ENCODE measurements around the gene FERMT2.

Gene FERMT2

DNA sequence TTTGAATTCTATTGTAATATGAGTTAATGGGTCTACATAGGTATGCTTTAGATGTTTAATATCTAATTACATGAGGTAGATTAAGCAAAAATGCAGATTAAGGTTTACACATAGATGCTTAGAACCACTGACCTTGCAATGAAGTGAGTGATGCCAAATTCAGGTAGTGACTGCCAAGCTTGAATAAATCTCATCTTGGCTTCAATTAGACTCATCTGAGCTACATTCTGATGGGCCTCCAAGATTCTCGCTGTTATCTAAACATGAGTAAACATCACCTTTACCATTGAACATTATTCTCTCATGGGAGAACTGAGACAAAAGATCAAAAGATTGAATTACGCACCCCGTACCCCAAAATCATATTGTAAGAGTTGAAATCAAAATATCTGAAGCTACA, 90.6 kb downstream of the FERMT2 start:
- no peak for DNase-seq

- no peak for DNase-seq
Measured at GRCh38 chr14:52856139-52856538, 94.7 kb downstream of the FERMT2 start.

GRCh38 chr14:52853522-52853854, 97.4 kb downstream of the FERMT2 start:
- no peak for DNase-seq

DNA sequence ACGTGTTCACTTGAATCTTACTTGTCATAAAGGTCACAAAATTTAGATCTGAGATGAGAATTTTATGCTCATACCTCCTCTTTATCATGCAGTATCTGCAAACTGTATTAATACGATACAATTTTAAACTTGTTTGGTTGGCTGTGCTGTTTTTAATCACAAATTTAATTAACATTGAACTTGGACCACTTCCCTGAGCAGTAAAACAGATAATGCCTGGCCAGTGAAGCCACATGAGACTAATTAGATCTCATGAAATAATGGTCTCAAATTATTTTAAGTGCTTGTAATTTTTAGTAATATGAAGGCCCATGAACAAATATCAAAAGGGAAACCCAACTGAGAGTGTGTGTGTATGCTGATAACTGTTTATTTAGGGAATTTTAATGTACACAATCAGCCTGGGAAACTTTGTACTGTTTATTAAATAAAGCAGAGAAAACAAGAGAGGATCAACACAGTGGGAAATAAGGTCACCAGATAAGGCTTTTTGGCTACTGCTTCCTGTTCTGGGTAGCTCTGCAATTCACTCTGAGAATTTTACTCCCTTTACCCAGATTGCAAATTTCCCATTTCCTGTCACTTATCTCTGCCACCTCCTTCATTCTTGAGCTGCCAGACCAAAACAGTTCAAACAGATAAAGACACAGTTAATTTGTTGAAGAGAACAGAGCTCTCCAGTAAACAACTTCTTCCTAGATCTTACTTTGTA, 97.9 kb downstream of the FERMT2 start:
- no peak for DNase-seq

DNA sequence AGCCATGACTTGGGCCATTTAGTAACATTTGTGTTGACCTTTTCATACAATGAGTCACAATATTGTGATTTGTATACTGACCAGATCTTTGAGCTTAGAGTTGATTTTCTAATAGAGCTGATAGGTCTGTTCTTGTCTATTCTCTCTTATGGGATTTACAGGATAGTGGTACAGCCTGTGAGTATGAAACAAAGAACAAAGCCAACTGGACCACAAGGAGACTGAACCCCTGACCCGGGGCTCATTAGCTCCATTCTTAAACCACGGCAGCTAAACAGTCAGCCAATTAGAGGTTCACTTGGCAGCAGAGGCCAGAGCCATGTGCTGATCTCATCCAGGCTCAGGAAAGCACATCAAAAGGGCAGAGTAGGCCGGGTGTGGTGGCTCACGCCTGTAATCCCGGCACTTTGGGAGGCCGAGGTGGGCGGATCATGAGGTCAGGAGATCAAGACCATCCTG, 100.4 kb downstream of the FERMT2 start:
- no peak for DNase-seq

DNA sequence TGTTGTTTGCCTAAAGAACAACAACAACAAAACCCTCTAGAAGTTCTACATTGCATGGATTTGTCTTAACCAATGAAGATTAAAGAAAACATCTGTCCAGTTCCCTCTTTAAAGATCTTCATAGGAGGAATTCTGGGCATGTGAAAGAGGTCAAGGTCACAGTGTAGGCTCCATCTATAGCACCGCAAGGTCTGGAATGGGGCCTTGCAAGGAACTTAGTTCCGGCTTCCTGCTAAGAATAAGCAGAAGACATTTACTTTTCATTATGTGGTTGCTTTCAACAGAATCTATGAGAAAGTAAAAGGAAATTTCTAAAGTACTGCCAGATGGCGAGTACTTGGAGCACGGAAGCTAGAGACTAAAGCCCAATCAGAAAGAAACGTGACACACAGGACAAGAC, 102.2 kb downstream of the FERMT2 start:
- no peak for DNase-seq

DNA sequence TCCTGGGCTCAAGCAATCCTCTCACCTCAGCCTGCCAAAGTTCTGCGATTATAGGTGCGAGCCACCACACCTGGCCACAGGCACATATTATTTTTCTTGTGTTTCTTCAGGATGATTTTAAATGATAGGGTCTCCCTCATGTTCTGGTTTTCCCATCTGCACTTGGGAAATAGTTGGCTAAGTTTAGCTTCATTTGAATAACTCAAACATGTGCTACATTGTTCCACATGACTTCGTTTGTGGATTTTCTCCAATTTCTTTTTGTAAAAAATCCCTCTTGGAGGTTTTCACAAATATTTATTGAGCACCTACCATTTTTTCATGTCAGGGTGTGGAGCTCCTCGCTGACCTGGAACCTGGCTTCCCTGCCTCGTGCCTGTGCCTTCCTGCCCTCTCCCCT, 104.3 kb downstream of the FERMT2 start:
- DNase-seq: no peak

GRCh38 chr14:52845081-52845480, 105.8 kb downstream of the FERMT2 start:
- DNase-seq: no peak

- DNase-seq: no peak
Measured at GRCh38 chr14:52844262-52845060, 106.4 kb downstream of the FERMT2 start.

- peak; percentile 13 for DNase-seq
Measured at GRCh38 chr14:52840877-52841276, 110.0 kb downstream of the FERMT2 start.

- no peak for DNase-seq
Measured at GRCh38 chr14:52837451-52837850, 113.4 kb downstream of the FERMT2 start.

GRCh38 chr14:52836063-52836462, 114.8 kb downstream of the FERMT2 start:
- no peak for DNase-seq

DNA sequence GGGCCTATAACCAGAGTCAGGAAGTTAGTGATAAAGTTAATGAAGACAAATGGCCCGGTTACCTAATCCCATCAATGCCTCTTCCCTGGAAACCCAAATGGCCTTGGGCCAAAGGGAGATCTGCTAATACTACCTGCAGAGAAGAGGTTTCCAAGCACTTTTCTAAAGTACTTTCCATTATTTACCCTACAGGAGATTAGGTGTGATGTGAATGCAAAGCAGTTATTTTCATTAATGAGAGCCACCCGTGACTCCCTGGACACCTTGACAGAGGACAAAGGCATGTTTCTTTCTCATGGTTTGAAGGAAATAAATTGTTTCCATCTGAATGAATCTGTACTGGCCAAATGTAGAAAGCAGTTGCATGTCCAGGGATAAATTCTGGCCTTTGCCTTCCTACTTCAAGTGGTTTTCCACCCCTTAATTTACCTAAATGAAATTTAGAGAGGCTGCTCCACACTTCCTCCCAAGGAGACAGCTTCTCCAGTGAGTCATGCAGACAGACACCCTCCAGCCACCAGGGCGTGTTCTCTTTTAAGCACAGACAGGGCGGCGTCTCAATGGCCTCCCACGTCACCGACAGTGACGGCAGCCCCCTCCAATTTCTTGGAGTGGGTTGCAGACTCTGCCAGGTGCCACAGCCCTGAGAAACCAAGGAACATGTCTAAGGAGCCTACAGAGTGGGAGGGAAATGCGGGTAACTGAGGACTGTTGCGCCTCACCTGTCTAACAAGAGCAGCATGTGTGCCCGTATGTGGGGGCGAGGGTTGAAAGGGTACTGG, 115.5 kb downstream of the FERMT2 start:
- peak; percentile 6 for DNase-seq

DNA sequence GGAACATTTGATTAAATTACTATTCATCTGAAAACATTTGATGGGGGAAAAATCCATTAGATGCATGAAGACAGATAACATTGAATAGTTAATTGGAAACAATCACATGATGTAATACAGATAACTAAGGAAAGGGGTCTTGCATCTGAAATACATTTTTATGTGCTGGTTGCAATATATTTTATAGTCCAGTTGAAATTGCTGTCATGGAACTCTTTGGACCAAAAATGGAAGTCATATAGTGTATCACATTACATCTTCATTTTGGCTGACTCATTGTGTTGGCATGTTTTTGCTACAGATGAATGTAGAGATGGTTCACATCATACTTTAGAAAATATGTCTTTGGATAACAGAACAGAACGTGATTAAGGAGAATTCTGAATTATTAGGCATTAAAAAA, 116.4 kb downstream of the FERMT2 start:
- peak; percentile 41 for DNase-seq

DNA sequence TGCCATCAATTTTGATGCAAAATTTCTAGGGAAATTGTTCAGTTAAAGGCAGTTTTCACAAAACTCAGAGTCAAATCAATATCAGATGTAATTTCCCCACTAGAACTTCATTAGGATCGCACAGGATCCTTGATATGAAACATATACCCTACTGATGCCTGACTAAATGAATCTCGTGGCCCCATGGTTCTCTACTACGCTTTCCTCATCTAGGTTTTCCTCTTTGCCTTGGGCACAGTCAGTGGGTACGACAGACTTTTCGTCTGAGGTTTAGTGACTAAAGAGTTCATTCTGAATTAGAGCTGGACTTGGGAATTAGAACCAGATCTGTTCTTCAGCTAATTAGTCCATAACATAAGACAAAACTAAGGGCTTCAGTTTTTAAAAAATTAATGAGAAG, 117.0 kb downstream of the FERMT2 start:
- DNase-seq: no peak

- DNase-seq: no peak
Measured at GRCh38 chr14:52829527-52830185, 121.2 kb downstream of the FERMT2 start.

DNA sequence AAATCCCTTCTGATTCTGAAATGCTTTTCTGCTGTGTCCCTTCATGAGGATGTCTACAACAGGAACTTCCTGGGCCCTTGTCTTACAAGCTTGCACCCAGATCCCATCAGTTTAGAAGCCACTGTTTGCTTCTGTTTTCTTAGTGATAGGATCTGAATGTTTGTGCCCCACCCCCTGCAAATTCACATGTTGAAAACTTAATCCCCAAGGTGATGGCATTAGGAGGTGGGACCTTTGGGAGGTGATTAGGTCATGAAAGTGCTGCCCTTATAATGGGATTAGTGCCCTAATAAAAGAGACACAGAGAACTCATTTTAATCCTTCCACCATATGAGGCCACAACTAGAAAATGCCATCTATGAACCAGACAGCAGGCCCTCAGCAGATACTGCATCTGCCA, 123.4 kb downstream of the FERMT2 start:
- no peak for DNase-seq

DNA sequence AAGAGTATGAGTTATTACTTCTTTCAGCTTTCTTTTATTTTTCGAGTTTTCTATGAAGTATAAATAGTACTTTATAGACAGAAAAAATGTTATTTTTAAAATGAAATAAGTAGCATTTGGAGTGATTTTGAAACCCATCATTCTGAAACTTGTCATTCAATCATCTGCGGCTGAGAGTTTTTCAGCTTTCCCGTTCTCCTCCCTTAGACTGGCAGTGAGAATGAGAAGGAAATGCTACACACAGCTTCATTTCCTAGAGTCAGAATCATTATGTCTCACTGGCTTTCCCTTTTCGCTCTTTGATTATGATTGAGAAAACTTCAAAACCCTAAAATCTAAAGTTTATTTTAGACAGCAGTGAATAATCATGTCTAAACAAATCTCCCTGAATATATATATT, 125.8 kb downstream of the FERMT2 start:
- DNase-seq: no peak

DNA sequence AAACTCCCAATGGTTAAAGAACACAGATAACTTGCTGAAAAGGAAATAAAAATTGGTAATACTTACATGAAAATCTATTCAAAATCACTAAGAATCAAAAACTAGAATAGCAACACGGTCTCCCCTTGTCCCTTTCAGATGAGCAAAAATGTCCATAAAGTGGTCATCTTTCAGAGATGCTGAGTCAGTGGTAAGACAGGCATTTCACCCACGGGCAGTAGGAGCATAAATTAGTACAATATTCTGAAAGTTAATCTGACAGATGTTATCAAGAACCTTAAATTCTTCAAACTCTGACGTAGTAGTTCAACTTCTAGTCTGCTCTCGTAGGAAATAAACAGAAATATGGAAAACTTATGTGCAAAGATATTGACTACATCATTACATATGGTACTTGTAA, 126.4 kb downstream of the FERMT2 start:
- no peak for DNase-seq

DNA sequence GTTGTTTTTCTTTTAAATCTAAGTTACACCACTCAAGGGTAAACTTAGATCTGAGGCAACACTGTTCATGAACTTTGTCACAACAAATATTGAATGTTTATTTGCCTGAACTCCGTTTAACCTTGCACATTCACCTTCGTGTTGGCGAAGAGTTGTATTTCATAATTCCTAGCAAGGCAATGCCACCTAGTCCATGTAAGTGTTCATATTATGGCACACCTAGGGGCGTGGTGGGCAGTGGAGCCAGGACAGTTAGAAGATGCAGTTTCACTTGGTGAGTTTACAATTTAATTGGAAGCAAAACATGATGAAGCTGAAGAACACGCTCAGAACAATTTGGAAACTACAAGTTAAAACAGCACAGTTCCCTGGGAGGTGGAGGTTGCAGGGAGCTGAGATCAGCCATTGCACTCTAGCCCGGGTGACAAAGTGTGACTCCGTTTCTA, 129.0 kb downstream of the FERMT2 start:
- no peak for DNase-seq

GRCh38 chr14:52808101-52808500, 142.7 kb downstream of the FERMT2 start:
- DNase-seq: no peak
